Measurements from ENCODE around the gene CFC1. TPM values are rescaled to one million over a fixed set of nuclear protein-coding genes. Genes with fewer than 3 reads are reported as not detected.
A peak's percentile ranks its signal among the peaks of the same experiment; 100 is the strongest.
"Not testable (repeated sequence)": the region's sequence is repeated elsewhere in the genome, so short reads cannot be mapped to it uniquely, and the experiment has no call there.

Gene CFC1
- total and polyA plus RNA-seq, 2 of the 13 experiments (the other 11 are each of a cell fraction or from before 2014, with no cell fraction given): not detected

- H3K27me3 ChIP-seq (ENCODE audit: control insufficient read depth in 1 of 2, insufficient read depth in 2 of 2, low read length in 2 of 2); H3K9me3 ChIP-seq (ENCODE audit: low read length); CTCF ChIA-PET (ENCODE audit: low intra/inter-chr PET ratio, low total read pairs); FAIRE-seq; H3K36me3 ChIP-seq (replicated peaks in 1 of 2; ENCODE audit: control insufficient read depth in 1 of 2, insufficient read depth in 2 of 2, low read length in 2 of 2); H3K4me3 ChIP-seq (replicated peaks in 1 of 3; ENCODE audit: insufficient read depth in 1 of 3, low read depth in 2 of 3, low read length in 3 of 3); in situ Hi-C loops (cut with HindIII; ENCODE audit: extremely low pct_ligation_motif_present, low pct_unique_long_range_greater_than_20kb); H3K27ac ChIP-seq (ENCODE audit: extremely low read length, insufficient read depth, low read length); DNase-seq (ENCODE audit: low spot score); intact Hi-C loops (cut with micrococcal nuclease; ENCODE audit: unreplicated experiment); BruUV-seq (replicated peaks); H4K20me1 ChIP-seq (ENCODE audit: insufficient read depth, low read length); ATAC-seq; POLR2A ChIA-PET; H3K4me1 ChIP-seq (ENCODE audit: insufficient read depth, low read length); H3K4me2 ChIP-seq (ENCODE audit: low read depth, low read length); H3K79me2 ChIP-seq (ENCODE audit: insufficient read depth, low read length); H2AFZ ChIP-seq (ENCODE audit: low read length); H3K9ac ChIP-seq (ENCODE audit: insufficient read depth, low read depth, low read length): not testable (repeated sequence)
- 53% methylated on average over 7 of the region's 13 CpGs for WGBS (ENCODE audit: low lambda C conversion rate)
Observed at GRCh38 chr2:130611140-130611539, 11.8 kb upstream of the CFC1 start, which contains the start of gene POTEJ. POTEJ (plus strand) TSS chr2:130611440; CDS start chr2:130611533, 93 bp downstream.

GRCh38 chr2:130610486-130610885, 11.1 kb upstream of the CFC1 start:
- H3K9me3 ChIP-seq (ENCODE audit: low read length); DNase-seq (ENCODE audit: low spot score); H3K36me3 ChIP-seq (replicated peaks in 1 of 2; ENCODE audit: control insufficient read depth in 1 of 2, insufficient read depth in 2 of 2, low read length in 2 of 2); H3K27me3 ChIP-seq (ENCODE audit: control insufficient read depth in 1 of 2, insufficient read depth in 2 of 2, low read length in 2 of 2); H2AFZ ChIP-seq (ENCODE audit: low read length); in situ Hi-C loops (cut with HindIII; ENCODE audit: extremely low pct_ligation_motif_present, low pct_unique_long_range_greater_than_20kb); ATAC-seq; H3K9ac ChIP-seq (ENCODE audit: insufficient read depth, low read depth, low read length); POLR2A ChIA-PET; H3K27ac ChIP-seq (ENCODE audit: extremely low read length, insufficient read depth, low read length); H3K4me2 ChIP-seq (ENCODE audit: low read depth, low read length); H4K20me1 ChIP-seq (ENCODE audit: insufficient read depth, low read length); intact Hi-C loops (cut with micrococcal nuclease; ENCODE audit: unreplicated experiment); CTCF ChIA-PET (ENCODE audit: low intra/inter-chr PET ratio, low total read pairs); BruUV-seq (replicated peaks); H3K4me1 ChIP-seq (ENCODE audit: insufficient read depth, low read length); H3K4me3 ChIP-seq (replicated peaks in 1 of 3; ENCODE audit: insufficient read depth in 1 of 3, low read depth in 2 of 3, low read length in 3 of 3); H3K79me2 ChIP-seq (ENCODE audit: insufficient read depth, low read length); FAIRE-seq: not testable (repeated sequence)
- 83% methylated on average over 9 of the region's 15 CpGs for WGBS (ENCODE audit: low lambda C conversion rate)

- ATAC-seq: peak; percentile 44; the same call in 2 of the 3 replicates
- in situ Hi-C loops (cut with HindIII; ENCODE audit: extremely low pct_ligation_motif_present, low pct_unique_long_range_greater_than_20kb); BruUV-seq (replicated peaks); H3K27me3 ChIP-seq (ENCODE audit: control insufficient read depth in 1 of 2, insufficient read depth in 2 of 2, low read length in 2 of 2); H3K4me2 ChIP-seq (ENCODE audit: low read depth, low read length); H4K20me1 ChIP-seq (ENCODE audit: insufficient read depth, low read length); DNase-seq (ENCODE audit: low spot score); CTCF ChIA-PET (ENCODE audit: low intra/inter-chr PET ratio, low total read pairs); H3K79me2 ChIP-seq (ENCODE audit: insufficient read depth, low read length); H3K36me3 ChIP-seq (replicated peaks in 1 of 2; ENCODE audit: control insufficient read depth in 1 of 2, insufficient read depth in 2 of 2, low read length in 2 of 2); FAIRE-seq; H3K9me3 ChIP-seq (ENCODE audit: low read length); H3K9ac ChIP-seq (ENCODE audit: insufficient read depth, low read depth, low read length); POLR2A ChIA-PET; H3K4me3 ChIP-seq (replicated peaks in 1 of 3; ENCODE audit: insufficient read depth in 1 of 3, low read depth in 2 of 3, low read length in 3 of 3); intact Hi-C loops (cut with micrococcal nuclease; ENCODE audit: unreplicated experiment); H2AFZ ChIP-seq (ENCODE audit: low read length); H3K27ac ChIP-seq (ENCODE audit: extremely low read length, insufficient read depth, low read length); H3K4me1 ChIP-seq (ENCODE audit: insufficient read depth, low read length): not testable (repeated sequence)
- WGBS (ENCODE audit: low lambda C conversion rate): 49% methylated on average over 8 of the region's 28 CpGs
Observed at GRCh38 chr2:130609002-130609920, 9.9 kb upstream of the CFC1 start.

GRCh38 chr2:130608276-130609001, 9.1 kb upstream of the CFC1 start:
- FAIRE-seq; H3K4me2 ChIP-seq (ENCODE audit: low read depth, low read length); H4K20me1 ChIP-seq (ENCODE audit: insufficient read depth, low read length); H3K27ac ChIP-seq (ENCODE audit: extremely low read length, insufficient read depth, low read length); BruUV-seq (replicated peaks); H3K4me1 ChIP-seq (ENCODE audit: insufficient read depth, low read length); H2AFZ ChIP-seq (ENCODE audit: low read length); CTCF ChIA-PET (ENCODE audit: low intra/inter-chr PET ratio, low total read pairs); H3K79me2 ChIP-seq (ENCODE audit: insufficient read depth, low read length); H3K27me3 ChIP-seq (ENCODE audit: control insufficient read depth in 1 of 2, insufficient read depth in 2 of 2, low read length in 2 of 2); H3K9ac ChIP-seq (ENCODE audit: insufficient read depth, low read depth, low read length); DNase-seq (ENCODE audit: low spot score); H3K9me3 ChIP-seq (ENCODE audit: low read length); intact Hi-C loops (cut with micrococcal nuclease; ENCODE audit: unreplicated experiment); H3K4me3 ChIP-seq (replicated peaks in 1 of 3; ENCODE audit: insufficient read depth in 1 of 3, low read depth in 2 of 3, low read length in 3 of 3); POLR2A ChIA-PET; H3K36me3 ChIP-seq (replicated peaks in 1 of 2; ENCODE audit: control insufficient read depth in 1 of 2, insufficient read depth in 2 of 2, low read length in 2 of 2); in situ Hi-C loops (cut with HindIII; ENCODE audit: extremely low pct_ligation_motif_present, low pct_unique_long_range_greater_than_20kb): not testable (repeated sequence)
- ATAC-seq: peak; percentile 83
- no CpG with 5 or more reads among the region's 17 CpGs for WGBS (ENCODE audit: low lambda C conversion rate)

Measured in HepG2 (cell line).